Spinal cord (tissue), 10 donors: Measurements from ENCODE around the gene C16orf78. TPM values are rescaled to one million over a fixed set of nuclear protein-coding genes. Genes with fewer than 3 reads are reported as not detected.

ENCODE experiments used
- DNase-seq, 6 donors: peaks; one replicate each; pipeline versions ENCODE4 v3.0.0 to v3.0.0-alpha.2; 2013 to 2015; ENCODE audit warnings: low spot score in 6 of 6, low read depth in 4 of 6
- H3K27ac ChIP-seq: one replicate; pipeline ENCODE4 v1.5.1; 2013; ENCODE audit warnings: low read depth, low read length, control low read depth
- H3K27me3 ChIP-seq: one replicate; pipeline ENCODE4 v1.6.1; 2013; ENCODE audit warnings: low read length; ENCODE audit not compliant: control insufficient read depth, insufficient read depth
- H3K36me3 ChIP-seq: one replicate; pipeline ENCODE4 v1.6.1; 2013; ENCODE audit warnings: low read length; ENCODE audit not compliant: control insufficient read depth, insufficient read depth
- H3K4me1 ChIP-seq: one replicate; pipeline ENCODE4 v1.6.1; 2013; ENCODE audit warnings: low read length; ENCODE audit not compliant: control insufficient read depth, insufficient read depth
- H3K4me3 ChIP-seq: one replicate; pipeline ENCODE4 v1.5.1; 2013; ENCODE audit warnings: low read depth, low read length, control low read depth
- H3K9me3 ChIP-seq: one replicate; pipeline ENCODE4 v1.6.1; 2013; ENCODE audit warnings: low read length; ENCODE audit not compliant: control insufficient read depth, insufficient read depth
- WGBS: methylation state at CpG from one replicate; pipeline ENCODE4 v1.1.5; 2013; ENCODE audit warnings: missing lambda C conversion rate; ENCODE audit not compliant: insufficient coverage; 5-methylcytosine and 5-hydroxymethylcytosine counted together
- polyA plus RNA-seq, 2 donors: library from polyadenylated mRNA; unstranded; fragments of 120-200 nt; gene quantifications; one replicate each; pipeline ENCODE4 v1.2.1, GENCODE V29; 2013; ENCODE audit not compliant: insufficient read length in 2 of 2
- total RNA-seq, 2 donors: library from RNA; depleted of rRNA in 1 of 2; stranded (reverse); fragments of 120-200 nt in 1 of 2; fragments of >200 nt in 1 of 2; gene quantifications; one replicate each; pipeline versions ENCODE4 v1.2.3 to v1.2.4, GENCODE V29; 2013 to 2014
- donor health status: healthy.

C16orf78 gene
- total and polyA plus RNA-seq, 4 donors, result not detected

DNA sequence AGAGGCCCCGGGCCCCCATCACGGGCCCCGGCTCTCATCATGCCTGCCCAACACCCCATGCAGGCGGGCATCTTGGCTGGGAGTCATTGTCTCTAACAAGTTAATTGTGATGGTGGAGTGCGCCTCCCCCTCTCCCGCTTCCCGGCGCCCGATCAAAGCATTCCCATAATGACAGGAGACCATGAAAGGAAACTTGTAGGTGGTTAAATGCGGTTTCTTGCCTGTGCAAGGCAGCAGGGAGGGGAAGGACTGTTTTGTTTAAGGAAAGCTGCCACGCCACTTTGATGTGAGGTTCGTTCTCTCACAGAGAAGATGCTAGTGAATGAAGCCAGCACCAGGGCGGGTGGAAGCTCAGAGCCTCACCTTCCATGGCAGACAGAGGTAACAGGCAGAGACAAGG, 45.4 kb downstream of the C16orf78 start:
- Histone ChIP-seq H3K27me3 (peaks cover 2% of the 10 kb centered on the region), H3K27ac (no peak overlapping the region), H3K4me1 (peaks cover 14% of the 10 kb centered on the region), H3K36me3 (no peaks in the 10 kb centered on the region), H3K9me3 (no peaks in the 10 kb centered on the region), H3K4me3 (no peak overlapping the region)
- 31% methylated on average over 4 of the region's 13 CpGs for WGBS
- DNase-seq, result peak in 2 of 6 donors; percentile 44

DNA sequence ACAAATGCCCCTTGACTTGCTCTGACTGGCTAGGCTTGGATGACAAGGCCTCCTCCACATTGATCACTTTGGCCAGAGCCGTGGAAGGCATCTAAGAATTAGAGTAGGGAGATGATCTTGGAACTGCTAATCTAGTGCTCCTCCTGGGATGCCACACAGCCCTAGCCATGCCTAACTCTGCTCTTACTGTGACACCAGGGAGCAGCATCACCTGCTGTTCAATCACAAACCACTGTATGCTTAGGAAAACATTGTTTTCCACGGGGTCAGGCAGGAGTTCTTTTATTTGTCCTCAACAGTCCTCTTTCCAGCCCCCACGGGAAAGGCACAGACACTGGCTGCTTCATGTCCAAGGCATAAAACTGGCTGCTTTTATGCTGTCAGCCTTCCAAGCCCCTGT, 46.3 kb downstream of the C16orf78 start:
- Histone ChIP-seq H3K4me1 (peaks cover 14% of the 10 kb centered on the region), H3K27me3 (peaks cover 2% of the 10 kb centered on the region), H3K4me3 (no peak overlapping the region), H3K9me3 (no peaks in the 10 kb centered on the region), H3K36me3 (no peaks in the 10 kb centered on the region), H3K27ac (no peak overlapping the region)
- WGBS, result 41% methylated on average over 3 of the region's 3 CpGs
- DNase-seq, result no peak

DNA sequence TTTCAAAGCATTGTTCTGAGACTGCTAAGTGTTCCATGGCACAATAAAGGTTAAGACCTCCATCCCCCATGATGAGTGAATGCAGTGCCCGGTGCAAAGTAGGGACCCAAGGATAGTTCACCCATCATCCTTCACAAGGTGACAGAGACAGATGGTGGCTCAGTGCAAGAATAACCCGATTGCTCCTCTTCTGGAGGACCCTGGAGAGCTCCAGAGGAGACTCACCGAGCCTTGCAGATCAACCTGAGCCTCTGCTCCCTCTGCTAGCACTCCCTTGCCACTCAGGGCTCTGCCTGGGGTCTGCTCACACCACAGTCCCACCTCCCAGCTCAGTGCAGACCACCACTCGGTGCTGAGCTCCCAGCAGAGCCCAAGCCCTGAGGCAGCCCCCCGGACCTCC, 49.3 kb downstream of the C16orf78 start:
- H3K27ac ChIP-seq, result no peak overlapping the region
- 52% methylated on average over 5 of the region's 5 CpGs for WGBS

DNA sequence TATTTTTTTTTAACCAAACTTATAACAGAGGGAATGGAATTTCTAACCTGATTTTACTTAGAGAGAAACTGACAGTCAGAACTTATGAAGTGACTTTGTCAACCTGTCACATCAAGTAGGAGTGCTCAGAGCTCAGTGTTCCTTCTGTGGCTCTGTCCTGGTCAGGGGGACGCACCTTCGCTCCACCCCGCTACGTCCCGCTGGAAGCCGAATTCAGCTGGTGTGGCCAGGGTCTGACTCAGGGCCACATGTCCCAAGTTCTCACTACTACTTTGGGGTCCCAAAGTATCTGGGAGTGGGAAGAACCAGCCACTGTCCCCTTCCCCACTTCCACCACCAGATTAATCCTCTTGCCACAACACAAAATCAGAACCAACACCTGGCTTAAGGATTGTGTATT, 51.4 kb downstream of the C16orf78 start:
- no peaks in the 10 kb centered on the region for H3K27me3 ChIP-seq
- H3K4me3 ChIP-seq, result no peak overlapping the region
- no peak overlapping the region for H3K27ac ChIP-seq
- H3K9me3 ChIP-seq, result no peaks in the 10 kb centered on the region
- no peaks in the 10 kb centered on the region for H3K4me1 ChIP-seq
- H3K36me3 ChIP-seq, result no peaks in the 10 kb centered on the region
- no peak for DNase-seq
- WGBS, result 98% methylated on average over 6 of the region's 6 CpGs

More for the DNA sequence above, 49.3 kb downstream of the C16orf78 start:
- Histone ChIP-seq H3K9me3 (no peaks in the 10 kb centered on the region), H3K4me1 (peaks cover 9% of the 10 kb centered on the region), H3K36me3 (no peaks in the 10 kb centered on the region), H3K4me3 (no peak overlapping the region), H3K27me3 (peaks cover 1% of the 10 kb centered on the region)
- no peak for DNase-seq

DNA sequence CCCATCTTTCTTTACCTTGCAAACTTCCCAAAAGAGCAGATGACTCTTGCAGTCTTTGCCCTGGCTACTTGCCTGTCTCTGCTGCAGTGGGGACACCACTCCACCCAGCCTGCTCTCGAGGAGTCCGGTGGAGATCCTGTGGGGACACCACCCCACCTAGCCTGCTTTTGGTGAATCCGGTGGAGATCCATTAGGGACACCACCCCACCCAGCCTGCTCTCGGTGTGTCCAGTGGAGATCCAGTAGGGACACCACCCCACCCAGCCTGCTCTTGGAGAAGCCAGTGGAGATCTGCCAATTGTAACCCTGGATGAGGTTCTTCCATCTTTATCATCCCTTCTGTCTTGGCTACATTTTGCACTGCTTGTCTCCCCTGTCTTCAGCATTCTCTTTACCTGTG, 54.2 kb downstream of the C16orf78 start:
- WGBS, result 91% methylated on average over 4 of the region's 4 CpGs
- H3K27me3 ChIP-seq, result no peaks in the 10 kb centered on the region

DNA sequence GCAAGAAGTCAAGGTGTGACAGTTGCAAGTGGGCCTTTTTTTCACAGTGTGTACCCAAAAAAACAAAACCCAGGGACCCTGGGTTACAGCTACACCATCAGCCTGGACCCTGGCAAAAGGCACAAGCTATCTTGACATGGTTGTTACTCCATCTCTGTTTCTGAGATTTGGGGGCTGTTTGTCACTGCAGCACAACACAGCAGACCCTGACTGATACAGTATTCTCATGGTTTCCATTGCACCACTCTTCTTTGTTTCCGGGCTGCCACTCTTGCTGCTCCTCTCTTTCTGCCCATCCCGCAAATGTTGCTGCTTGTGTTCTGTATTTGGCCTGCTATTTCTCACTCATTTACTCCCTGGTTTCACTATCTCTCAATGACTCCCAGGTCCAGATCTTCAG, 55.2 kb downstream of the C16orf78 start:
- Histone ChIP-seq H3K27me3 (no peaks in the 10 kb centered on the region), H3K4me3 (no peak overlapping the region), H3K4me1 (no peaks in the 10 kb centered on the region), H3K9me3 (no peaks in the 10 kb centered on the region), H3K36me3 (no peaks in the 10 kb centered on the region), H3K27ac (no peak overlapping the region)
- no peak for DNase-seq
- WGBS, result 100% methylated on average over 2 of the region's 2 CpGs

More for the DNA sequence above, 54.2 kb downstream of the C16orf78 start:
- DNase-seq, result no peak
- Histone ChIP-seq H3K4me3 (no peak overlapping the region), H3K27ac (no peak overlapping the region), H3K36me3 (no peaks in the 10 kb centered on the region), H3K4me1 (no peaks in the 10 kb centered on the region), H3K9me3 (no peaks in the 10 kb centered on the region)

- DNase-seq, result no peak
- Histone ChIP-seq H3K4me3 (no peak overlapping the region), H3K9me3 (no peaks in the 10 kb centered on the region), H3K36me3 (no peaks in the 10 kb centered on the region), H3K4me1 (no peaks in the 10 kb centered on the region), H3K27ac (no peak overlapping the region), H3K27me3 (no peaks in the 10 kb centered on the region)
- 85% methylated on average over 9 of the region's 9 CpGs for WGBS
Observed at GRCh38 chr16:49431040-49431439, 57.4 kb downstream of the C16orf78 start.

- no peaks in the 10 kb centered on the region for H3K27me3 ChIP-seq
- H3K36me3 ChIP-seq, result no peaks in the 10 kb centered on the region
- 81% methylated on average over 11 of the region's 11 CpGs for WGBS
- no peak for DNase-seq
- no peak overlapping the region for H3K27ac ChIP-seq
- no peaks in the 10 kb centered on the region for H3K9me3 ChIP-seq
- H3K4me1 ChIP-seq, result no peaks in the 10 kb centered on the region
- H3K4me3 ChIP-seq, result no peak overlapping the region
Observed at GRCh38 chr16:49431591-49432290, 58.1 kb downstream of the C16orf78 start.

- WGBS, result 93% methylated on average over 5 of the region's 6 CpGs
- Histone ChIP-seq H3K27ac (no peak overlapping the region), H3K27me3 (no peaks in the 10 kb centered on the region), H3K36me3 (no peaks in the 10 kb centered on the region), H3K4me3 (no peak overlapping the region), H3K9me3 (no peaks in the 10 kb centered on the region), H3K4me1 (peaks cover 1% of the 10 kb centered on the region)
- no peak for DNase-seq
Observed at GRCh38 chr16:49434733-49435132, 61.1 kb downstream of the C16orf78 start.

DNA sequence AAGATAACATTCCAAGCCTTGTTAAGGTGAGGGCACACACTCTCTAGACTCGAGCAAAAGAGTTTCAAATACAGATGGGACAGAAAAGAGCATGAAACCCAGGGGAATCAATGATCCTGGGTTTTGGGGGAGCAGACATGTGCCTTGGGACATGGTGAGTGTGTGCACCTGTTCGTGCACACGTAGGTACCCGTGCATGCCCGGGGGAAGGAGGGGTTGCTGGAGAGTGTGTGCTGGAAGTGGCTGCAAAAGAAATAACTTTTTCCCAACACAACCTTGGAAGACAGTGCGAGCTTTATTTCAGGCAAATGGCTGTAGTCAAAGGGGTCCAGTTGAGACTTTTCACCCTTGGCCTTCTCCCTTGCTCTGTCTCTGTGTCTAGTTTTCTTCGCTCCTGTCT, 62.6 kb downstream of the C16orf78 start:
- DNase-seq, result no peak
- WGBS, result 95% methylated on average over 7 of the region's 7 CpGs
- no peaks in the 10 kb centered on the region for H3K9me3 ChIP-seq
- H3K4me1 ChIP-seq, result peaks cover 15% of the 10 kb centered on the region
- no peak overlapping the region for H3K27ac ChIP-seq
- no peaks in the 10 kb centered on the region for H3K36me3 ChIP-seq
- H3K27me3 ChIP-seq, result no peaks in the 10 kb centered on the region
- no peak overlapping the region for H3K4me3 ChIP-seq
